Adrenal gland (tissue), 12 donors: ENCODE data around the gene MNS1. TPM values are rescaled to one million over a fixed set of nuclear protein-coding genes. Genes with fewer than 3 reads are reported as not detected.

ENCODE experiments used
- DNase-seq, 7 donors: peaks; one replicate each; pipeline ENCODE4 v3.0.0-alpha.2; 2019 to 2020
- H3K27ac ChIP-seq, 5 donors: fragments of 200-600 bp; sonication (generic) in 4 of 5; 1 replicate in 3 of 5; 2 replicates in 2 of 5; pipeline versions ENCODE4 v1.5.1 to v1.8.0; 2016 to 2020; ENCODE audit warnings: mild to moderate bottlenecking in 1 of 5
- H3K27me3 ChIP-seq: fragments of 200-600 bp; 2 replicates; pipeline ENCODE4 v1.8.0; 2021
- H3K36me3 ChIP-seq, 2 donors: fragments of 200-600 bp; replicated peaks in 1 of 2; 1 replicate in 1 of 2; 2 replicates in 1 of 2; pipeline versions ENCODE4 v1.5.1 to v1.8.0; 2018 to 2022
- H3K4me1 ChIP-seq, 2 donors: fragments of 200-600 bp; replicated peaks in 1 of 2; 1 replicate in 1 of 2; 2 replicates in 1 of 2; pipeline versions ENCODE4 v1.5.1 to v1.8.0; 2018 to 2021
- H3K4me3 ChIP-seq, 4 donors: fragments of 200-600 bp; sonication (generic) in 3 of 4; one replicate each; pipeline ENCODE4 v1.5.1; 2016 to 2018
- H3K9me3 ChIP-seq, 3 donors: fragments of 200-600 bp; sonication (generic) in 1 of 3; replicated peaks in 1 of 3; 1 replicate in 2 of 3; 2 replicates in 1 of 3; pipeline versions ENCODE4 v1.5.1 to v1.8.0; 2016 to 2021
- POLR2A ChIP-seq, 2 donors: fragments of 450-650 bp; IDR thresholded peaks; one replicate each; pipeline ENCODE4 v1.6.1; 2017; ENCODE audit warnings: antibody characterized with exemption in 2 of 2, mild to moderate bottlenecking in 2 of 2, moderate library complexity in 1 of 2
- WGBS, 4 donors: extraction: QIAGEN DNeasy Blood & Tissue Kit in 2 of 4; methylation state at CpG; one replicate each; pipeline versions ENCODE4 v1.1.5 to v1.1.7; 2013 to 2017; 5-methylcytosine and 5-hydroxymethylcytosine counted together
- intact Hi-C, 2 donors: fragments of 100-400 bp; cut with DNase I; formaldehyde crosslinking; loops; one replicate each; pipeline versions ENCODE4 v1.14.1 to v1.15.0; 2022 to 2023
- polyA plus RNA-seq, 3 donors: library from polyadenylated mRNA; stranded (reverse); fragments of 200-250 nt in 2 of 3; fragments of 350-450 nt in 1 of 3; fragmentation: Illumina TruSeq in 1 of 3; extraction: RNeasy Lipid Tissue Mini Kit (QIAGEN cat#74804) in 1 of 3; gene quantifications; one replicate each; pipeline ENCODE4 v1.2.3, GENCODE V29; 2013 to 2014
- total RNA-seq, 9 donors: library from RNA; depleted of rRNA in 4 of 9; stranded (reverse); fragments of >200 nt in 4 of 9; fragments of 120-200 nt in 1 of 9; fragmentation: NEBNext Ultra II Directional in 1 of 9; extraction: Animal tissue kit (Norgen Biotek cat#: 25700) in 1 of 9; gene quantifications; one replicate each; pipeline versions ENCODE4 v1.1.0 to v1.2.4, GENCODE V29; 2013 to 2023
- TF ChIP-seq, protein P1 (sequence below), 6 experiments: fragments of 450-650 bp in 4 of 6; fragments of 200-600 bp in 2 of 6; sonication (generic) in 1 of 6; IDR thresholded peaks; 1 replicate in 5 of 6; 2 replicates in 1 of 6; pipeline versions ENCODE4 v1.5.1 to v1.8.0; 2016 to 2021; ENCODE audit warnings: antibody characterized with exemption in 6 of 6, mild to moderate bottlenecking in 2 of 6, moderate library complexity in 1 of 6
- donor health status: healthy with polysubstance abuse.
- donor health status: Bipolar disorder and iron deficiency.
- donor health status: DM: yes; HTN: yes; CAD: no.
- donor health status: DM: no; HTN: no; CAD: no.
- donor health status: DM: no; HTN: no; CAD: no.
- donor health status: DM: yes; HTN: yes; CAD: no.

MNS1 gene
- total and polyA plus RNA-seq, 12 donors, result 0.52 to 2.4 (median 1.0) TPM; not detected in 3

DNA sequence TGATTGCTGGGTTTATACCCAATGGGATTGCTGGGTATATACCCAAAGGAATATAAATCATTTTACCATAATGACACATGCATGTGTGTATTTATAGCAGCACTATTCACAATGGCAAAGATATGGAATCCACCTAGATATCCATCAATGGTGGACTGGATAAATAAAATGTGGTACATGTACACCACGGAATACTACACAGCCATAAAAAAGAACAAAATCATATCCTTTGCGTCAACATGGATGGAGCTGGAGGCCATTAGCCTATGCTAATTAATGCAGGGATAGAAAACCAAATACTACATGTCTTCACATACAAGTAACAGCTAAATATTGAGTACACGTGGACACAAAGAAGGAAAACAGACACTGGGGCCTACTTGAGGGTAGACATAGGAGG, 22.6 kb downstream of the MNS1 start:
- 97 to 98% (median 97%) methylated on average over 3 of the region's 3 CpGs for WGBS, 4 donors
- Histone ChIP-seq H3K4me1 (no peaks in the 10 kb centered on the region), H3K27ac (no peak overlapping the region), H3K4me3 (no peak overlapping the region), H3K9me3 (no peaks in the 10 kb centered on the region), H3K27me3 (no peaks in the 10 kb centered on the region), H3K36me3 (no peaks in the 10 kb centered on the region)
- intact Hi-C loops, result no loop called here
- TF ChIP-seq POLR2A (IDR thresholded peaks at IDR 0.05), result no peak
- TF ChIP-seq, protein P1, sequence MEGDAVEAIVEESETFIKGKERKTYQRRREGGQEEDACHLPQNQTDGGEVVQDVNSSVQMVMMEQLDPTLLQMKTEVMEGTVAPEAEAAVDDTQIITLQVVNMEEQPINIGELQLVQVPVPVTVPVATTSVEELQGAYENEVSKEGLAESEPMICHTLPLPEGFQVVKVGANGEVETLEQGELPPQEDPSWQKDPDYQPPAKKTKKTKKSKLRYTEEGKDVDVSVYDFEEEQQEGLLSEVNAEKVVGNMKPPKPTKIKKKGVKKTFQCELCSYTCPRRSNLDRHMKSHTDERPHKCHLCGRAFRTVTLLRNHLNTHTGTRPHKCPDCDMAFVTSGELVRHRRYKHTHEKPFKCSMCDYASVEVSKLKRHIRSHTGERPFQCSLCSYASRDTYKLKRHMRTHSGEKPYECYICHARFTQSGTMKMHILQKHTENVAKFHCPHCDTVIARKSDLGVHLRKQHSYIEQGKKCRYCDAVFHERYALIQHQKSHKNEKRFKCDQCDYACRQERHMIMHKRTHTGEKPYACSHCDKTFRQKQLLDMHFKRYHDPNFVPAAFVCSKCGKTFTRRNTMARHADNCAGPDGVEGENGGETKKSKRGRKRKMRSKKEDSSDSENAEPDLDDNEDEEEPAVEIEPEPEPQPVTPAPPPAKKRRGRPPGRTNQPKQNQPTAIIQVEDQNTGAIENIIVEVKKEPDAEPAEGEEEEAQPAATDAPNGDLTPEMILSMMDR (IDR thresholded peaks at IDR 0.05), result no peak
- no peak for DNase-seq

DNA sequence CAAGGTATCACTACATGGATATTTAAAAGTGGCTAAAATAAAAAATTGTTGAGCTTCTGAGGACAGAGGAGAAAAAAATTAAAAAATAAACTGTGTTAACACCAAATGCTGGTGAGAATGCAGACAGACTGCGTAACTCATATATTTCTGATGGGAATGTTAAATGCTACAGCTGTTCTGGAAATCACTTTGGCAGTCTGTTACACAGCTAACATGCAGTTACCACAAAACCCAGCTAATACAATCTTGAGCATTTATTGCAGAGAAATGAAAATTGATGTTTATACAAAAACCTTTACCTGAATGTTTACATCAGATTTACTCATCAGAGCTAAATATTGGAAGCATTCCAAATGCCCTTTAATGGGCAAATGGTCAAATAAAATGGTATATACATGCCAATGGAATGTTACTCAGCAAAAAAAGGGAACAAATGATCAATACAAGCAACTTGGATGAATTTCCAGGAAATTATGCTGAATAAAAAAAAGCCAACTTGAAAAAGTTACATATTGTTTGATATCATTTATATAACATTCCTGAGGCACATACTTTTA, 24.6 kb downstream of the MNS1 start:
- Histone ChIP-seq H3K9me3 (no peaks in the 10 kb centered on the region), H3K27ac (no peak overlapping the region), H3K4me3 (no peak overlapping the region), H3K4me1 (no peaks in the 10 kb centered on the region), H3K36me3 (no peaks in the 10 kb centered on the region), H3K27me3 (no peaks in the 10 kb centered on the region)
- WGBS, 4 donors, result 93 to 100% (median 98%) methylated on average over 1 of the region's 1 CpG
- no peak for DNase-seq
- intact Hi-C loops, result no loop called here
- TF ChIP-seq POLR2A (IDR thresholded peaks at IDR 0.05), result no peak
- TF ChIP-seq, protein P1 (IDR thresholded peaks at IDR 0.05), result no peak

DNA sequence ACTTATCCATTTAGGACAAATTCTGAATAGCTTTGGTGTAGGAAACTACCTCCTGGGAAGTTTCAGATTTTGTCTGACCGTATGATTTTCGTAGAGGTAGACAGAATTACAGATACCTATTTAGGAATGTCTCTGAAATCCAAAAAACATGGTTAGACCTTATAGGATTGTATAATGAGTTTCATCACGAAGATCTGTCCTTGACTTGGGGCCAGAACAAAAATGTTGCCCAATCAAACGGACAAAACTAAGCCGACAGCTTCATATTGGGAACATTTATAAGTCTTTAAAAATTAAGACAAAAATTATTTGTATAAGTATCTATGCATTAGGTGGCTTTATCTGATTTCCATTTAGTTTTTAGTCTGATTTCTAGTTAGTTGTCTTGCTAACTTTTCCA, 32.6 kb downstream of the MNS1 start:
- Histone ChIP-seq H3K4me3 (no peak overlapping the region), H3K27ac (no peak overlapping the region), H3K36me3 (no peaks in the 10 kb centered on the region), H3K9me3 (no peaks in the 10 kb centered on the region), H3K27me3 (no peaks in the 10 kb centered on the region), H3K4me1 (no peaks in the 10 kb centered on the region)
- DNase-seq, result peak in 4 of 7 donors; percentile 15 to 50 (median 39)
- intact Hi-C loops, result no loop called here
- TF ChIP-seq, protein P1 (IDR thresholded peaks at IDR 0.05), result no peak
- no peak for TF ChIP-seq POLR2A (IDR thresholded peaks at IDR 0.05)
- 59 to 81% (median 74%) methylated on average over 5 of the region's 5 CpGs for WGBS, 4 donors

DNA sequence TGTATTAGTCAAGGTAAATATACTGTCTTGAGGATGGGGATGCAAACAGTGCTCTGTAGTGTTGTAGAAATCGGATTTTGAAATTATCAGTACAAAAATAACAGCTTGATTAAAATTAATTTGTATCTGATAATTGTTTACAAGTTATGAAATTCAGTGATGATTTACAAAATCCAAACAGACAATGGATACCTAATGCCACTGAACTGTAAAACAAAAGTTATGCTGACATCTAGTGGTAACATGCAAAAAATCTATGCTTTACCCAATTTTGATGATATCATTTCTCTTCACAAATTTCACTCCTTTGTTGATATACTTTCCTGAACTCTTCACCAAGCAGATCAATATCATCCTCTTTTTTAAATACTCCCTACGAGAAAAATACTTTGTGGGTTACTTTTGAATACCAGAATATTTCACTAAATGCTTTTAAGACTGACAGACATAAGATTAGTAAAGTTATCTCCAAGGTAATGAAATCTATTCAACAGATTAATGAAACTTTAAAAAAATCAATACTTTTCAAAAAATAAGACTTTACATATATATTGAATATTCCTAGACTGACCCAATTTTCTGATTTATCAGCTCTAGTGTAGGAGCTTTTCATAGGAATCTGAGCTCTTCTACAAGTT, 36.0 kb downstream of the MNS1 start:
- Histone ChIP-seq H3K4me3 (no peak overlapping the region), H3K27ac (no peak overlapping the region), H3K4me1 (no peaks in the 10 kb centered on the region), H3K27me3 (no peaks in the 10 kb centered on the region), H3K36me3 (no peaks in the 10 kb centered on the region), H3K9me3 (no peaks in the 10 kb centered on the region)
- no peak for DNase-seq
- intact Hi-C loops, result loop anchor here (5.0 to 10.0 kb wide), 2 partner anchors 174 to 182 kb away; no protein-coding TSS in a partner anchor
- WGBS, 4 donors, result 12 to 20% (median 16%) methylated on average over 2 of the region's 2 CpGs
- no peak for TF ChIP-seq POLR2A (IDR thresholded peaks at IDR 0.05)
- TF ChIP-seq, protein P1 (IDR thresholded peaks at IDR 0.05), result peak; percentile 37 to 71 (median 58)
